ENCODE results near the gene SIRT7.
A peak's percentile ranks its signal among the peaks of the same experiment; 100 is the strongest.

SIRT7 gene

DNA sequence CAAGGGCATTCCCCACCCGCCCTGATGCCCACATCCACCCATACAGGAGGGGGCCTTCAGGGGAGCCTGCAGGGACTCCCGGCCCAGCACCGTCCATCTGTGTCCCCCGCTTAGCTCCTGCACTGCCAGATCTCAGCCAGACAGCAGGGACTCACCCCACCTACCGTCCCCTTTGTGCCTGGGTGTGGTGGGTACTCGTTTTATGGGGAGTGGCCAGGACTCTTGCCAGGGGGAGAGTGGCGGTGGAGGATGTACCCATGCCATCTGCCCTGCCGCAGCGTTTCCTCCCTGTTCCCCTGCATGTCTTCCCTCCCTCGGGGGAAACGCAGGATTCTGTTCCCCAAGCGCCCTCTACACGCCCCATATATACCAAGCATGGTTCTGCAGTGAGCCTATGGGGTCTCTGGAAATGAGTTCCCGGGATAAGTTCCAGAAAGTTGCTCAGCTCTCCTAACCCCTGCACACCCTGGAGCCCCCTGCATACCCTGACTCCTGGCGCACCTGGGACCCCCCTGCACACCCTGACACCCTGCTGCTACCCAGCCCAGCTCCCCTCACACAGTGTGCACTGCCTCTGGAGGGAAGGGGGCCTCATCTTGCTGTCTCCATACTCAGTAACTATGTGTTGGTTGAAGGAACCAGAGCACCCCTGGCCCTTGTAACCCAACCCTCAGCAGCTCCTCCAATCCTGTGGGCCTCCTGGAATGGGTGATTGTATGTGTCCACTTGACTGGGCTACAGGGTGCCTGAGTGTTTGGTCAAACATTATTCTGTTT lies 13.8 kb upstream of the SIRT7 start:
- DNase-seq: no peak

DNA sequence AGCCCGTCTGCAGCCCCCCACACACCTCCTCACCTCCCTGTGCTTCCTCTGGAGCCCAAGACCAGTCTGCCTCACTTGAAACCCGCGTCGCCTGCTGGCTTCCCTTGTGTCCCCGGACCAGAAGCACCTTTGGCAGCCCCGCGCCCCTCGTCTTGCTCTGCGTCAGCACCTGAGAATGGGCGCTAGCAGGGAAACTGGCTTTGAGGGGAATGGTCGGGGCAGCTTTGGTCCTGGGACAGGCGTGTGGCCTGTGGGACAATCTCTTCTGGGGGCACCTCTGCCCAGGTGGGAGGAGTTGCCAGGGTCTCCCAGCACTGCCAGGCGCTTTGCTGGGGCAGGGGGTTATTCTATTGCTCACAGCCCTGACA lies 13.2 kb upstream of the SIRT7 start:
- no peak for DNase-seq

- DNase-seq: no peak
Measured at GRCh38 chr17:81930142-81931125, 12.5 kb upstream of the SIRT7 start.

DNA sequence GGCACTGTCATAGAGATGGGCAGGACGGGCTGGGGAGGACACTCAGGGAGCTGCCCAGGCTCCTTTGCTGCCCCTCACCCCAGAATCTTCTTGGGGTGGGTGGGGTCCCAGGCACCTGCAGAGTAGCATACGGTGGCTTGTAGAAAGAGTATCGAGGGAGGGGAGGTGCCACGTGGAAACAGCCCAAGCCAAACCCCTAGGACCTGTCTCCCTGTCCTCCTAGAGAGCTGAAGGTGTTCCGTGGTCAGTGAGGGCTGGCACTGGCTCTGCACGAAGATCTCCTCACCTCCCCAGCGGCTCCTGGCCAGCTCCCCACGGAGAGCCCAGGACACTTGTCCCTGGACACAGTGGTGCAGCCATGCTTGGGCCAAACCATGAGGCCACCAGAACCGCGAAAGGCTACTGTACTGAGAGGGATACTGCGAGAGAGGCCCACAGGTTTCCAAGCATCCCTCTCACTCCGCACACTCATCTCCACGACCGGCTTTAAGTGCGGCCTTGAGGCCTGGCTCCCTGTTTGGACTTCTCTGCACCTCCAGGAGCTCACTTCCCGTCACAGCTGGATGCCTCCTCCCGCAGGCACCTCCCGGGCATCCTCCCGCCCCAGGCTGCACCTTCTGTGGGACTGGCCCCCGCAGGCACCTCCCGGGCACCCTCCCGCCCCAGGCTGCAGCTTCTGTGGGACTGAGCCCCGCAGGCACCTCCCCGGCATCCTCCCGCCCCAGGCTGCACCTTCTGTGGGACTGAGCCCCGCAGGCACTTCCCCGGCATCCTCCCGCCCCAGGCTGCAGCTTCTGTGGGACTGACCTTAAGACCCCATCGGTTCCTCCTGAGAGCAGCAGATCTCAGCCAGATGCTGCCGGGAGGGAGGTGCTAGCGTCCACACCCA lies 11.5 kb upstream of the SIRT7 start:
- DNase-seq: no peak

- DNase-seq: no peak
Measured at GRCh38 chr17:81928544-81929252, 10.7 kb upstream of the SIRT7 start.

GRCh38 chr17:81927653-81928543 lies 9.9 kb upstream of the SIRT7 start, which contains the start of gene MAFG:
TSS of gene MAFG (minus strand) at chr17:81927735. CDS start at chr17:81923185, 4,550 bp downstream.
- peak; percentile 89 to 91 for DNase-seq

GRCh38 chr17:81927152-81927652 lies 9.2 kb upstream of the SIRT7 start:
- DNase-seq: no peak

DNA sequence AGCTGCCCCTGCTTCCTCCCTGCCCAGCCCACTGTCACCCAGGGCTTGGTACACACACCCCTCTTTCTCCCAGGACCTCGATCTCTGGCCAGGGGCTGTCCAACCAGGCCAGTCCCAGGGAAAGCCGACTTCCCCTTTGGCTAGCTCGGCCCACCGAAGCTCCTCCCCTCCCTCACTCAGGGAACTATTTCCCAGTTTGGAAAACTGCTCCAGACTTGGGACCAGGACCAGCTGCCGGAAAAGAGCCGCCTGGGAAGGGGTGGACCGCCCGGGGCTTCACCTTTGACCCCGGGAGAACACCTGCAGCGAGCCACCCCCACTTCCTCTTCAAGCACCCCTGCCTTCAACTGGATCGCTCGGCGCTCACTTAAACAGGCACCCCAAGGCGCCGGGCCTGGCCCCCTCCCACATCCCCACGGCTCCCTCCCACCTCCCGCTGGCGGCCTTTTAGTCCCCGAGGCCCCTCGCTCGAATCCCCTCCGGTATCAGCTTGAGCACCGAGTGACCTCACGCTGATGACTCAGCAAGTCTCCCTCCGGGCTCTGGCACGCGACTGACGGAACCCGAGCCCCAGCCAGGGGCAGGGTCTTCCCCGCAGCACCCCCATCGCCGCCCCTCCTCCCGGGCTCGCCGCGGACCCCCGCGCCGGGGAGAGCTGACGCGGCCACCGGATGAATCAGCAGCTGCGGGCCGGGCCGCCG lies 8.6 kb upstream of the SIRT7 start:
- DNase-seq: peak; percentile 73

- no peak for DNase-seq
Measured at GRCh38 chr17:81925860-81926450, 8.0 kb upstream of the SIRT7 start.

DNA sequence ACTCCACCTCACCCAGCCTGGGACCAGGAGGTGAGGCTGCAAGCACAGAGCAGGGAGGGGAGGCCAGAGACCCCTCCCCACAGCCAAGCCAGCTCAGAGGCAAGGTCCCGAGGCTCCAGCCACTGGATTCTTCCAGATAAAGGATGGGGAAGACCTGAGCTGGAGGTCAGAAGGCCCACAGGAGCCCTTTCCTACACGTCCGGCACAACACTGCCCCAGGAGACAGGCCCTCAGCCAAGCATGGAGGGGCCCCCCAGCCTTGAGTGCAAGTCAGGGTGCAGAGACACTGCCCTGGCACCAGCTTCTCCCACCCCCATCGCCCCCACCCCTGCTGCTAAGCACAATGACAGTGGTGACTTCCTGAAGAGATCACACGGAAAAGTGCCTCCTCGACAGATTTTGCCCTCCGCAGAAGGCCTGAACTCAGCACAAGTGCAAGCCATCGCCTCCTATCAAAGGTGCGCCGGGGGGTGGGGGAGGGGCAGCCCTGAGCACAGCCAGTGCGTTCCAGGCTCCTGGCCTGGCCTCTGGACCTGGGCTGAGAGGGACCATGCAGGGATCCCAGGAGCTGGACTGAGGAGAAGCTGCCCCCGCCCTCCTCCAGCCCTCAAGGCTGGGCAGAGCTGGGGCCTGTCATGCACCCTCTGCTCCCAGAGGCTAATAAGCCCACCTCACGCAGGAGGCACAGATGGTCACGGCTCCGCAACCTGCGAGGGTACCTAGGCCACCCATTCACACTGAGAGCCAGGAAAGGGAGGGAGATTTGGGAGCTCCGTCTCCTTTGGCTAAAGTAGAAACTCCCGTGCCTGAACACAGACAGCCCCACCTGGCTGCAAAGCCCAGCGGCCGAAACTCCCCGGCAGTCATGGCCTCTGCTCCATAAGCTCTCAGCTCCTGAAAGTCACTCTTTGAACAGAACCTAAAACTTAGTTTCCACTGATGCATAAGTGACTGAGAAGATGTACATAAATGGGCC lies 6.9 kb upstream of the SIRT7 start:
- no peak for DNase-seq

DNA sequence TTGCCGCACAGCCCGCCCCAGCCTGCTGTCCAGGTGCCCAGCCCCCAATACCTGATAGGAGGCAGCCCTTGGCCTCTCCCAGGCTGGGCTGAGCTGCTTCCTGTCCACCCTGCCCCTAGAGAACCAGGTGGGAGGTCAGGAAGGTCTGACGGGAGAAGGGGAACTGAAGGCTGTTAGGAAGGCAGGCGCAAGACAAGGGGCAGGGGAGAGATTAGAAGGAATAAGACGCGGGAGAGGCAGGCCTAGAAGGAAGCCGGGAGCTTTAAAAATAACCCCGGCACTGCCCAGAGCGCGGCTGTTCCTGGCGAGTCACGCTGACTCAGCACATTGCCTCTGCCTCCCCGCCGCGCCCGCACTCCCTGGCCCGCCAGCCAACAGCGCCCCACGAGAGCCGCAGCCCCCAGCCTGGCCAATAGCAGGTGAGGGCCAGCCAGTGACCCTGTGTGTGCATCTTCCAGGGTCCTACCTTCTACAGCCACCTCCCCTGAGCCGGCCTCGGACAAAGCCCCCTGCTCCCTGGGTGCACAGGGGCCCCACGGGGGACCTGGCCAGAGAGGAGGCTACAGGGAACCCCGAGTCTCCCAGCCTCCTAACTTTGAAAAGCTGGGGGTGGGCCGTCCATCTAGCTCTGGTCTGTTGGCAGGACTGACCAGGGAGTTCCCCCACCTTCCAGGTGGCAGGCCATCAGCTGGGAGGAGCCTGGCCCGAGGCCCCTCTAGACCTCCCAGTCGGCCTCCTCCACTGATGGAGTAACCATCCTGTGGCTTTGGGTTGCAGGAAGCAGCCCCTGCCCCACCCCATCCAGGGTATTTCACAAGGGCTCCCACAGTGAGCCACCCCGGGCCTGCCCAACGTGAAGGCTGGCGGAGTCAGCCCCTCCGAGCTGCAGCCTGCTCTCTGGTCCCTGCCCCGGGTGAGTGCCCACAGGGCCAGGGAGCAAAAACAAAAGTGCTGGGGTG lies 5.6 kb upstream of the SIRT7 start:
- no peak for DNase-seq

- DNase-seq: no peak
Measured at GRCh38 chr17:81922566-81923301, 4.8 kb upstream of the SIRT7 start.

GRCh38 chr17:81921996-81922565 lies 4.1 kb upstream of the SIRT7 start:
- DNase-seq: no peak

- no peak for DNase-seq
Measured at GRCh38 chr17:81921537-81921862, 3.5 kb upstream of the SIRT7 start.

DNA sequence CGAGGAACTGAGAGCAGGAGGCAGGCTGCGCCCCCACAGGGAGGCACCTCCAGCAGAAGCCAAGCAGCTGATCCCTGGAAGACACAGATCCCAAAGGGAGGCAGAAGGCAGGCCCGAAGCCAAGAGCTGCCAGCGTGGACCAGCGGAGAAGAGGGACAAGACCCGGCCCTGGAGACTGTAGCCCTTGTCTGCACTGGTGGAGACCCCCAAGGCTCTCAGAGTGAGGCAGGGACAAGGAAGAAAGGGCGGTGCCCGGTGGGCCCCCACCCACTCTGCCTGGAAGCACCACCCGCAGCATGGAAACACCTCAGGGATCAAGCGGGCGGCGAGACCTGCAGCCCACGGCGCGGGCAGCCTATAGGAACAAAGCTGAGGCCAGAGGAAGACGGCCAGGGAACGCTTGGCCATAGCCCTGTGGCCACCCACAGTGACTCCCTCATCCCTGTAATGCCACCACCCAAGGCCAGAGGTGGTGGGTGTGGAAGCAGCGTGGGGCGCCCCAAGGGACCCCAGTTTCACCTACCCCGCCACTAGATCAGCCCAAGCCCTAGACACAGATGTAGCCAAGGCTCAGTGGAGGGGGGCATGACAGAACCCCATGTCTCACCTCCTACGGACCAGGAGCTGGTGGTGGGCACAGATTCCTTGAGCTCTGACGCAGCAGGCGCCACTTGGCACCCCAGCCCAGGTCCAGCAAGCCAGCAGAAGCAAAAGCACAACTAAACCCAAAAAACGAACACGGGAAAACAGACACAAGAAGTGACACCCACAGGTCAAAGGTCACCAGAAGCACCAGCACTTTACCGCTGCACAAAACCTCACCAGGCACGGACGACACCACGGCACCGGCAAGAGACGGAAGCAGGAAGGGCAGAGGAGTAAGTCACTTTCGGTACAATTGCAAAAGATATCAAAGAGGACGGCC lies 2.9 kb upstream of the SIRT7 start:
- no peak for DNase-seq

Measured in stimulated activated CD4-positive, alpha-beta T cell treated with anti-CD3 and anti-CD28 coated beads, Interleukin-2, amount 100 ng/mL, for 24 hours (primary cell).